GM19099 (cell line): ENCODE measurements around the gene ADAMTS2.

ENCODE experiments used
- POLR2A ChIP-seq: IDR thresholded peaks from 3 replicates; pipeline ENCODE4 v1.6.1; 2011; ENCODE audit warnings: low read depth; ENCODE audit not compliant: insufficient read length; ENCODE audit errors: extremely low read depth

Gene ADAMTS2

GRCh38 chr5:179261301-179262125, 83.7 kb downstream of the ADAMTS2 start:
- no peak for TF ChIP-seq POLR2A

- TF ChIP-seq POLR2A: no peak
These were observed 84.8 kb downstream of the ADAMTS2 start for GRCh38 chr5:179260324-179261070.

- TF ChIP-seq POLR2A: no peak
These were observed 85.4 kb downstream of the ADAMTS2 start for GRCh38 chr5:179259731-179260323.

GRCh38 chr5:179258922-179259730, 86.1 kb downstream of the ADAMTS2 start:
- no peak for TF ChIP-seq POLR2A

GRCh38 chr5:179258001-179258921, 87.0 kb downstream of the ADAMTS2 start:
- no peak for TF ChIP-seq POLR2A

- TF ChIP-seq POLR2A: no peak
These were observed 88.0 kb downstream of the ADAMTS2 start for GRCh38 chr5:179257176-179257682.

GRCh38 chr5:179256328-179257175, 88.7 kb downstream of the ADAMTS2 start:
- TF ChIP-seq POLR2A: no peak

- TF ChIP-seq POLR2A: no peak
These were observed 89.5 kb downstream of the ADAMTS2 start for GRCh38 chr5:179255527-179256327.

GRCh38 chr5:179254638-179255271, 90.5 kb downstream of the ADAMTS2 start:
- TF ChIP-seq POLR2A: no peak

GRCh38 chr5:179253730-179254129, 91.5 kb downstream of the ADAMTS2 start:
- TF ChIP-seq POLR2A: no peak

GRCh38 chr5:179251276-179251969, 93.8 kb downstream of the ADAMTS2 start:
- no peak for TF ChIP-seq POLR2A
